Large intestine (tissue), 3 donors: ENCODE results near the gene VIL1. TPM values are rescaled to one million over a fixed set of nuclear protein-coding genes. Genes with fewer than 3 reads are reported as not detected.
A peak's percentile ranks its signal among the peaks of the same experiment; 100 is the strongest.

ENCODE experiments used
- DNase-seq, 2 donors: peaks; one replicate each; pipeline versions ENCODE4 v3.0.0 to v3.0.0-alpha.2; 2013
- H3K27ac ChIP-seq: one replicate; pipeline ENCODE4 v1.5.1; 2013; ENCODE audit warnings: low read length
- H3K27me3 ChIP-seq: 2 replicates; pipeline ENCODE4 v1.6.1; 2013; ENCODE audit warnings: low read length; ENCODE audit not compliant: control insufficient read depth, insufficient read depth
- H3K36me3 ChIP-seq: 2 replicates; pipeline ENCODE4 v1.6.1; 2013; ENCODE audit warnings: low read length; ENCODE audit not compliant: control insufficient read depth, insufficient read depth
- H3K4me1 ChIP-seq: one replicate; pipeline ENCODE4 v1.6.1; 2013; ENCODE audit warnings: low read length; ENCODE audit not compliant: control insufficient read depth, insufficient read depth
- H3K4me3 ChIP-seq: one replicate; pipeline ENCODE4 v1.5.1; 2013; ENCODE audit warnings: low read length
- H3K9me3 ChIP-seq: one replicate; pipeline ENCODE4 v1.6.1; 2013; ENCODE audit warnings: mild to moderate bottlenecking, low read depth, low read length, moderate library complexity; ENCODE audit not compliant: control insufficient read depth
- WGBS: methylation state at CpG from one replicate; pipeline ENCODE4 v1.1.5; 2013; ENCODE audit warnings: low lambda C conversion rate; ENCODE audit not compliant: insufficient coverage; 5-methylcytosine and 5-hydroxymethylcytosine counted together
- polyA plus RNA-seq: library from polyadenylated mRNA; unstranded; fragments of 120-200 nt; gene quantifications from one replicate; pipeline ENCODE4 v1.2.1, GENCODE V29; 2013

VIL1 gene
- polyA plus RNA-seq, 1 donor: 498 TPM

GRCh38 chr2:218406209-218406948 lies 12.5 kb upstream of the VIL1 start:
- H3K9me3 ChIP-seq: no peaks in the 10 kb centered on the region
- peak; percentile 96 to 97 for DNase-seq
- H3K4me3 ChIP-seq: peak overlapping the region; percentile 41
- peak overlapping the region; percentile 86 for H3K27ac ChIP-seq
- H3K36me3 ChIP-seq: peaks cover 43% of the 10 kb centered on the region
- peaks cover 54% of the 10 kb centered on the region for H3K4me1 ChIP-seq
- no peaks in the 10 kb centered on the region for H3K27me3 ChIP-seq
- WGBS: no CpG with 5 or more reads among the region's 56 CpGs

GRCh38 chr2:218406949-218407618 lies 11.8 kb upstream of the VIL1 start:
- WGBS: 0% methylated on average over 1 of the region's 13 CpGs
- peak overlapping the region; percentile 41 for H3K4me3 ChIP-seq
- H3K9me3 ChIP-seq: no peaks in the 10 kb centered on the region
- DNase-seq: peak in 1 of 2 donors; percentile 79
- peak overlapping the region; percentile 86 for H3K27ac ChIP-seq
- no peaks in the 10 kb centered on the region for H3K27me3 ChIP-seq
- H3K4me1 ChIP-seq: peaks cover 48% of the 10 kb centered on the region
- peaks cover 36% of the 10 kb centered on the region for H3K36me3 ChIP-seq

GRCh38 chr2:218407717-218408116 lies 11.2 kb upstream of the VIL1 start:
- H3K9me3 ChIP-seq: no peaks in the 10 kb centered on the region
- H3K4me1 ChIP-seq: peaks cover 43% of the 10 kb centered on the region
- no peak for DNase-seq
- WGBS: no CpG with 5 or more reads among the region's 8 CpGs
- H3K27me3 ChIP-seq: no peaks in the 10 kb centered on the region
- H3K4me3 ChIP-seq: no peak overlapping the region
- peak overlapping the region; percentile 86 for H3K27ac ChIP-seq
- peaks cover 30% of the 10 kb centered on the region for H3K36me3 ChIP-seq

GRCh38 chr2:218418321-218418716 lies 604 bp upstream of the VIL1 start:
- WGBS: no CpG with 5 or more reads among the region's 5 CpGs
- no peak overlapping the region for H3K4me3 ChIP-seq
- H3K4me1 ChIP-seq: peaks cover 29% of the 10 kb centered on the region
- no peak for DNase-seq
- peak overlapping the region; percentile 96 for H3K27ac ChIP-seq
- H3K27me3 ChIP-seq: no peaks in the 10 kb centered on the region
- no peaks in the 10 kb centered on the region for H3K9me3 ChIP-seq
- H3K36me3 ChIP-seq: peaks cover 1% of the 10 kb centered on the region

- DNase-seq: peak in 1 of 2 donors; percentile 59
- WGBS: no CpG with 5 or more reads among the region's 7 CpGs
These were observed 800 bp downstream of the VIL1 start for GRCh38 chr2:218419630-218420216.

GRCh38 chr2:218421027-218421426 lies 2.1 kb downstream of the VIL1 start:
- WGBS: no CpG with 5 or more reads among the region's 2 CpGs
- Histone ChIP-seq H3K4me3 (peak overlapping the region; percentile 90), H3K36me3 (peaks cover 24% of the 10 kb centered on the region), H3K4me1 (peaks cover 36% of the 10 kb centered on the region), H3K27me3 (no peaks in the 10 kb centered on the region), H3K27ac (peak overlapping the region; percentile 96), H3K9me3 (peaks cover 2% of the 10 kb centered on the region)
- DNase-seq: peak in 1 of 2 donors; percentile 57

More at GRCh38 chr2:218419630-218420216, 800 bp downstream of the VIL1 start:
- peaks cover 36% of the 10 kb centered on the region for H3K4me1 ChIP-seq
- peak overlapping the region; percentile 96 for H3K27ac ChIP-seq
- H3K36me3 ChIP-seq: peaks cover 15% of the 10 kb centered on the region
- no peaks in the 10 kb centered on the region for H3K27me3 ChIP-seq
- peaks cover 2% of the 10 kb centered on the region for H3K9me3 ChIP-seq
- H3K4me3 ChIP-seq: peak overlapping the region; percentile 90

GRCh38 chr2:218422403-218423086 lies 3.6 kb downstream of the VIL1 start:
- peaks cover 31% of the 10 kb centered on the region for H3K36me3 ChIP-seq
- DNase-seq: peak; percentile 62 to 77
- peaks cover 33% of the 10 kb centered on the region for H3K4me1 ChIP-seq
- WGBS: no CpG with 5 or more reads among the region's 9 CpGs
- H3K27ac ChIP-seq: peak overlapping the region; percentile 96
- H3K9me3 ChIP-seq: peaks cover 2% of the 10 kb centered on the region
- no peaks in the 10 kb centered on the region for H3K27me3 ChIP-seq
- peak overlapping the region; percentile 24 for H3K4me3 ChIP-seq

- H3K27ac ChIP-seq: no peak overlapping the region
- peaks cover 24% of the 10 kb centered on the region for H3K4me1 ChIP-seq
- peaks cover 2% of the 10 kb centered on the region for H3K9me3 ChIP-seq
- H3K27me3 ChIP-seq: no peaks in the 10 kb centered on the region
- WGBS: no CpG with 5 or more reads among the region's 9 CpGs
- DNase-seq: no peak
- H3K36me3 ChIP-seq: peaks cover 41% of the 10 kb centered on the region
- H3K4me3 ChIP-seq: no peak overlapping the region
These were observed 4.7 kb downstream of the VIL1 start for GRCh38 chr2:218423584-218423983.

GRCh38 chr2:218425531-218425930 lies 6.6 kb downstream of the VIL1 start:
- peaks cover 23% of the 10 kb centered on the region for H3K4me1 ChIP-seq

GRCh38 chr2:218427741-218428140 lies 8.8 kb downstream of the VIL1 start:
- Histone ChIP-seq H3K27ac (no peak overlapping the region), H3K36me3 (peaks cover 78% of the 10 kb centered on the region), H3K27me3 (no peaks in the 10 kb centered on the region), H3K4me1 (peaks cover 11% of the 10 kb centered on the region), H3K4me3 (no peak overlapping the region), H3K9me3 (peaks cover 2% of the 10 kb centered on the region)
- no peak for DNase-seq
- no CpG with 5 or more reads among the region's 11 CpGs for WGBS

More at GRCh38 chr2:218425531-218425930, 6.6 kb downstream of the VIL1 start:
- no peak overlapping the region for H3K4me3 ChIP-seq
- no CpG with 5 or more reads among the region's 10 CpGs for WGBS
- no peaks in the 10 kb centered on the region for H3K27me3 ChIP-seq
- H3K36me3 ChIP-seq: peaks cover 58% of the 10 kb centered on the region
- H3K27ac ChIP-seq: no peak overlapping the region
- no peak for DNase-seq
- H3K9me3 ChIP-seq: peaks cover 2% of the 10 kb centered on the region
